ENCODE results near the gene HSD11B2.

DNA sequence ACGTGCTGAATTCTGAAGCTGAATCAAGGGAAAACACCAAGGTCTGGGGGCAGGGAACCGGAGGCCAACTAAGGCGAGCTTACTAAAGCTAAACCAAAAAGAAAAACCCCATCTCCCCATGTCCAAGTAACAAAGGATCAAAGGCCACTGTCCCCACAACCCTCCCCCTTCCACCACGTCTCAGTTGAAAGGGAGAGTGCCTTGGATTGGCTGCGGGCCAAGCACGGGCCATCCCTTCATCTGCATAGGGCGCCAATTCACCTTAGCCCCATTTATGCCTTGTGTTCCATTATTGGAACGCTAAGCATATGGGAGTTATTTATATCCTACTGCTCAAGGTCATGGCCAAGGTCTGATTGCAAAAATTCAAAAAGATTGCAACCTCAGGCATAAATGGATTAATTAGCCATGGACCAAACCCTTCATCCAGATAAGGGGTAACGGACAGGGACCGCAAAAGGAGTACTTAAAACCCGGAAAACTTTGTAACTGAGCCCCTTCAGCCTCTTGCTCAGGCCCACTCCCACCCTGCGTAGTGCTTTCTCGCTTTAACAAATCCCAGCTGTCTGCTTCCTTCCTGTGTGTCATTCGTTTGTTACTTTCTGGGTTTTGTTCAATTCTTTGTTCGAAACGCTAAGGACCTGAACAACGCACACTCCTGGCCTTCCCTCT, 50.8 kb downstream of the HSD11B2 start:
- TF ChIP-seq, protein P1, sequence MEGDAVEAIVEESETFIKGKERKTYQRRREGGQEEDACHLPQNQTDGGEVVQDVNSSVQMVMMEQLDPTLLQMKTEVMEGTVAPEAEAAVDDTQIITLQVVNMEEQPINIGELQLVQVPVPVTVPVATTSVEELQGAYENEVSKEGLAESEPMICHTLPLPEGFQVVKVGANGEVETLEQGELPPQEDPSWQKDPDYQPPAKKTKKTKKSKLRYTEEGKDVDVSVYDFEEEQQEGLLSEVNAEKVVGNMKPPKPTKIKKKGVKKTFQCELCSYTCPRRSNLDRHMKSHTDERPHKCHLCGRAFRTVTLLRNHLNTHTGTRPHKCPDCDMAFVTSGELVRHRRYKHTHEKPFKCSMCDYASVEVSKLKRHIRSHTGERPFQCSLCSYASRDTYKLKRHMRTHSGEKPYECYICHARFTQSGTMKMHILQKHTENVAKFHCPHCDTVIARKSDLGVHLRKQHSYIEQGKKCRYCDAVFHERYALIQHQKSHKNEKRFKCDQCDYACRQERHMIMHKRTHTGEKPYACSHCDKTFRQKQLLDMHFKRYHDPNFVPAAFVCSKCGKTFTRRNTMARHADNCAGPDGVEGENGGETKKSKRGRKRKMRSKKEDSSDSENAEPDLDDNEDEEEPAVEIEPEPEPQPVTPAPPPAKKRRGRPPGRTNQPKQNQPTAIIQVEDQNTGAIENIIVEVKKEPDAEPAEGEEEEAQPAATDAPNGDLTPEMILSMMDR (IDR thresholded peaks at IDR 0.05): peak in 1 of 3 experiments; percentile 9
- no peak for TF ChIP-seq POLR2A (IDR thresholded peaks at IDR 0.05)
